Kidney (tissue), 14 donors: Measurements from ENCODE around the gene XKR8. TPM values are rescaled to one million over a fixed set of nuclear protein-coding genes. Genes with fewer than 3 reads are reported as not detected.

Experiments used
- DNase-seq, 5 donors: peaks; one replicate each; pipeline ENCODE4 v3.0.0-alpha.2; 2013 to 2020
- FAIRE-seq: peaks from 2 replicates; lab custom pipeline; 2012; peaks lifted over from hg19 to GRCh38; lab: Jason Lieb, UNC
- H3K27ac ChIP-seq, 2 donors: one replicate each; pipeline ENCODE4 v1.7.0; 2013; ENCODE audit warnings: low read depth in 2 of 2, low read length in 2 of 2, inconsistent platforms in 1 of 2
- H3K27me3 ChIP-seq: one replicate; pipeline ENCODE4 v1.7.1; 2013; ENCODE audit warnings: low read length, inconsistent platforms; ENCODE audit not compliant: control insufficient read depth, insufficient read depth
- H3K36me3 ChIP-seq, 3 donors: one replicate each; pipeline versions ENCODE4 v1.7.0 to v1.7.1; 2013; ENCODE audit warnings: low read length in 3 of 3, control low read depth in 1 of 3, inconsistent platforms in 1 of 3; ENCODE audit not compliant: insufficient read depth in 3 of 3, control insufficient read depth in 2 of 3
- H3K4me1 ChIP-seq, 3 donors: one replicate each; pipeline versions ENCODE4 v1.7.0 to v1.7.1; 2013; ENCODE audit warnings: low read length in 3 of 3, inconsistent platforms in 1 of 3, low read depth in 1 of 3; ENCODE audit not compliant: control insufficient read depth in 2 of 3, insufficient read depth in 2 of 3
- H3K4me3 ChIP-seq, 3 donors: one replicate each; pipeline versions ENCODE4 v1.7.0 to v1.8.1; 2013; ENCODE audit warnings: low read length in 3 of 3, control low read depth in 1 of 3, inconsistent platforms in 1 of 3
- H3K9ac ChIP-seq, 3 donors: one replicate each; pipeline versions ENCODE4 v1.7.0 to v1.7.1; 2013; ENCODE audit warnings: low read length in 3 of 3, control low read depth in 1 of 3, inconsistent platforms in 1 of 3
- H3K9me3 ChIP-seq, 3 donors: one replicate each; pipeline versions ENCODE4 v1.7.0 to v1.7.1; 2013; ENCODE audit warnings: low read length in 3 of 3, control low read depth in 1 of 3, inconsistent platforms in 1 of 3; ENCODE audit not compliant: control insufficient read depth in 2 of 3, insufficient read depth in 1 of 3
- CTCF ChIP-seq: IDR thresholded peaks from 3 replicates; pipeline ENCODE4 v1.5.1; 2012; ENCODE audit warnings: mild to moderate bottlenecking, moderate library complexity, borderline replicate concordance; ENCODE audit not compliant: insufficient read depth; ENCODE audit errors: extremely low read depth
- intact Hi-C: fragments of 100-400 bp; cut with DNase I; formaldehyde crosslinking; loops from one replicate; pipeline ENCODE4 v1.11.1; 2022
- polyA plus RNA-seq: library from polyadenylated mRNA; stranded (reverse); fragments of 350-450 nt; fragmentation: Illumina TruSeq; extraction: RNeasy Lipid Tissue Mini Kit (QIAGEN cat#74804); gene quantifications from one replicate; pipeline ENCODE4 v1.2.3, GENCODE V29; 2014; ENCODE audit warnings: low read depth, low replicate concordance; ENCODE audit not compliant: insufficient read depth
- total RNA-seq: library from RNA; stranded (reverse); fragmentation: NEBNext Ultra II Directional; extraction: Animal tissue kit (Norgen Biotek cat#: 25700); gene quantifications from one replicate; pipeline ENCODE4 v1.2.1, GENCODE V29; 2021
- donor health status: control.
- donor health status: control.
- donor health status: control.
- donor health status: control.
- donor health status: control.
- donor health status: DM: yes; HTN: yes; CAD: no.
- donor health status: Normal renal cell carcinoma (clear cell type).

The XKR8 gene
- total and polyA plus RNA-seq, 2 donors from 2014 or later: 8.2 to 9.1 TPM

GRCh38 chr1:27940870-27941560 lies 18.8 kb upstream of the XKR8 start:
- Histone ChIP-seq H3K4me3 (no peak overlapping the region), H3K27me3 (no peaks in the 10 kb centered on the region), H3K9me3 (no peaks in the 10 kb centered on the region), H3K4me1 (no peaks in the 10 kb centered on the region), H3K9ac (no peak overlapping the region), H3K27ac (no peak overlapping the region), H3K36me3 (no peaks in the 10 kb centered on the region)
- no peak for TF ChIP-seq CTCF
- FAIRE-seq (no peak), DNase-seq (peak in 1 of 5 donors; percentile 17)
- intact Hi-C loops: no loop called here

- Histone ChIP-seq H3K9ac (no peak overlapping the region), H3K4me1 (no peaks in the 10 kb centered on the region), H3K9me3 (no peaks in the 10 kb centered on the region), H3K27ac (no peak overlapping the region), H3K36me3 (no peaks in the 10 kb centered on the region), H3K27me3 (no peaks in the 10 kb centered on the region), H3K4me3 (no peak overlapping the region)
- intact Hi-C loops: no loop called here
- DNase-seq (peak in 1 of 5 donors; percentile 66), FAIRE-seq (no peak)
- TF ChIP-seq CTCF: no peak
These were observed 17.9 kb upstream of the XKR8 start for GRCh38 chr1:27941671-27942540.

- Histone ChIP-seq H3K27ac (no peak overlapping the region), H3K27me3 (no peaks in the 10 kb centered on the region), H3K9me3 (no peaks in the 10 kb centered on the region), H3K36me3 (no peaks in the 10 kb centered on the region), H3K9ac (no peak overlapping the region), H3K4me3 (no peak overlapping the region), H3K4me1 (no peaks in the 10 kb centered on the region)
- FAIRE-seq (no peak), DNase-seq (no peak)
- intact Hi-C loops: no loop called here
- no peak for TF ChIP-seq CTCF
These were observed 14.8 kb upstream of the XKR8 start for GRCh38 chr1:27945020-27945419.
